H1 (cell line): ENCODE results near the gene ADGRL2. TPM values are rescaled to one million over a fixed set of nuclear protein-coding genes. Genes with fewer than 3 reads are reported as not detected.

Source experiments
- CTCF ChIA-PET: fragments of 300-600 bp; sonication (Branson Sonifier 250); formaldehyde crosslinking; loops from one replicate; lab custom pipeline; 2021; ENCODE audit not compliant: partially characterized antibody; lab: Charles Lee
- POLR2A ChIA-PET: fragments of 300-600 bp; sonication (Branson Sonifier 250); formaldehyde crosslinking; loops from one replicate; lab custom pipeline; 2021; ENCODE audit warnings: inconsistent platforms; ENCODE audit not compliant: partially characterized antibody; lab: Charles Lee
- DNase-seq, 2 experiments: peaks; one replicate each; pipeline versions ENCODE4 v3.0.0 to v3.0.0-alpha.2; 2010 to 2022; ENCODE audit warnings: low spot score in 2 of 2, low read depth in 1 of 2, mixed read lengths in 1 of 2
- FAIRE-seq: peaks from 2 replicates; lab custom pipeline; 2011; peaks lifted over from hg19 to GRCh38; lab: Jason Lieb, UNC
- H2AFZ ChIP-seq: 2 replicates; pipeline ENCODE4 v1.8.1; 2012; ENCODE audit warnings: low read length, inconsistent platforms
- H2AK5ac ChIP-seq: 2 replicates; pipeline ENCODE4 v1.6.1; 2013; ENCODE audit warnings: low read depth, low read length
- H2BK120ac ChIP-seq: replicated peaks from 2 replicates; pipeline ENCODE3; 2013; ENCODE audit warnings: low read depth, low read length, inconsistent platforms
- H2BK12ac ChIP-seq: 2 replicates; pipeline ENCODE4 v1.6.1; 2013; ENCODE audit warnings: low read depth, low read length
- H2BK15ac ChIP-seq: 2 replicates; pipeline ENCODE4 v1.6.1; 2013; ENCODE audit warnings: low read length
- H2BK20ac ChIP-seq: 2 replicates; pipeline ENCODE4 v1.6.1; 2013; ENCODE audit warnings: low read length
- H2BK5ac ChIP-seq: 2 replicates; pipeline ENCODE4 v1.6.1; 2013; ENCODE audit warnings: low read depth, low read length
- H3K14ac ChIP-seq: 2 replicates; pipeline ENCODE4 v1.6.1; 2013; ENCODE audit warnings: inconsistent platforms; ENCODE audit not compliant: insufficient read length
- H3K18ac ChIP-seq: 2 replicates; pipeline ENCODE4 v1.6.1; 2013; ENCODE audit warnings: low read length; ENCODE audit errors: extremely low read depth
- H3K23ac ChIP-seq: 2 replicates; pipeline ENCODE4 v1.6.1; 2013; ENCODE audit warnings: inconsistent platforms; ENCODE audit not compliant: insufficient read length
- H3K23me2 ChIP-seq: 2 replicates; pipeline ENCODE4 v1.6.1; 2013; ENCODE audit warnings: low read depth, low read length
- H3K27ac ChIP-seq: 2 replicates; pipeline ENCODE4 v1.6.1; 2011; ENCODE audit warnings: low read depth, low read length, inconsistent platforms
- H3K27me3 ChIP-seq, 4 experiments: replicated peaks in 1 of 4; 1 replicate in 1 of 4; 2 replicates in 3 of 4; pipeline versions ENCODE4 v1.6.1 to v1.8.1; 2011 to 2013; ENCODE audit warnings: low read length in 3 of 4, mild to moderate bottlenecking in 3 of 4, inconsistent platforms in 2 of 4, mixed read lengths in 2 of 4, moderate library complexity in 1 of 4; ENCODE audit not compliant: control insufficient read depth in 3 of 4, insufficient read depth in 3 of 4; ENCODE audit errors: extremely low read depth in 1 of 4
- H3K36me3 ChIP-seq, 4 experiments: 2 replicates each; pipeline versions ENCODE4 v1.6.1 to v1.8.1; 2011 to 2013; ENCODE audit warnings: mild to moderate bottlenecking in 4 of 4, low read length in 3 of 4, moderate library complexity in 2 of 4, control low read depth in 1 of 4, inconsistent platforms in 1 of 4; ENCODE audit not compliant: insufficient read depth in 4 of 4, control insufficient read depth in 2 of 4
- H3K4ac ChIP-seq: replicated peaks from 2 replicates; pipeline ENCODE3; 2013; ENCODE audit warnings: low read length, low read depth, mixed read lengths, inconsistent platforms; ENCODE audit not compliant: insufficient read length
- H3K4me1 ChIP-seq, 4 experiments: replicated peaks in 1 of 4; 1 replicate in 1 of 4; 2 replicates in 3 of 4; pipeline versions ENCODE4 v1.6.1 to v1.8.1; 2011 to 2013; ENCODE audit warnings: low read length in 3 of 4, inconsistent platforms in 2 of 4, mixed read lengths in 1 of 4; ENCODE audit not compliant: insufficient read depth in 4 of 4, control insufficient read depth in 3 of 4
- H3K4me2 ChIP-seq, 2 experiments: 2 replicates each; pipeline versions ENCODE4 v1.6.1 to v1.8.1; 2011 to 2013; ENCODE audit warnings: low read depth in 2 of 2, low read length in 2 of 2, control low read depth in 1 of 2, inconsistent platforms in 1 of 2, mild to moderate bottlenecking in 1 of 2; ENCODE audit not compliant: insufficient read depth in 1 of 2
- H3K4me3 ChIP-seq, 4 experiments: fragments of 200-600, 300-600 bp in 1 of 4; sonication (generic), shearing (Covaris generic), sonication (Bioruptor Twin) in 1 of 4; 2 replicates each; pipeline versions ENCODE4 v1.5.1 to v1.8.1; 2011 to 2016; ENCODE audit warnings: low read length in 4 of 4, low read depth in 3 of 4, control low read depth in 2 of 4, inconsistent platforms in 2 of 4, mild to moderate bottlenecking in 2 of 4, mixed read lengths in 1 of 4, moderate library complexity in 1 of 4; ENCODE audit not compliant: insufficient read depth in 2 of 4; ENCODE audit errors: extremely low read depth in 1 of 4
- H3K56ac ChIP-seq: replicated peaks from 2 replicates; pipeline ENCODE3; 2013; ENCODE audit warnings: low read depth, mild to moderate bottlenecking, mixed read lengths, low read length, inconsistent platforms; ENCODE audit not compliant: insufficient read length
- H3K79me1 ChIP-seq: 2 replicates; pipeline ENCODE4 v1.6.1; 2013; ENCODE audit warnings: low read depth, low read length, control low read depth
- H3K79me2 ChIP-seq, 2 experiments: 2 replicates each; pipeline versions ENCODE4 v1.6.1 to v1.8.1; 2012 to 2013; ENCODE audit warnings: low read length in 2 of 2, mild to moderate bottlenecking in 2 of 2, inconsistent platforms in 1 of 2; ENCODE audit not compliant: insufficient read depth in 2 of 2, control insufficient read depth in 1 of 2
- H3K9ac ChIP-seq, 4 experiments: replicated peaks in 1 of 4; 1 replicate in 1 of 4; 2 replicates in 3 of 4; pipeline versions ENCODE4 v1.6.1 to v1.8.1; 2011 to 2013; ENCODE audit warnings: low read depth in 3 of 4, low read length in 3 of 4, control low read depth in 2 of 4, mild to moderate bottlenecking in 2 of 4, moderate library complexity in 2 of 4, inconsistent platforms in 1 of 4; ENCODE audit errors: extremely low read depth in 1 of 4
- H3K9me3 ChIP-seq, 2 experiments: 2 replicates each; pipeline versions ENCODE4 v1.6.1 to v1.8.1; 2012 to 2013; ENCODE audit warnings: mild to moderate bottlenecking in 2 of 2, moderate library complexity in 2 of 2, control low read depth in 1 of 2, inconsistent platforms in 1 of 2, low read depth in 1 of 2, low read length in 1 of 2, mixed read lengths in 1 of 2; ENCODE audit not compliant: insufficient read depth in 2 of 2
- H4K20me1 ChIP-seq, 2 experiments: replicated peaks in 1 of 2; 2 replicates each; pipeline versions ENCODE3 to v1.8.1; 2011 to 2013; ENCODE audit warnings: inconsistent platforms in 2 of 2, low read length in 2 of 2, mild to moderate bottlenecking in 1 of 2; ENCODE audit not compliant: insufficient read depth in 2 of 2, control insufficient read depth in 1 of 2
- H4K5ac ChIP-seq: 2 replicates; pipeline ENCODE4 v1.6.1; 2013; ENCODE audit warnings: low read length, low read depth, mixed read lengths, inconsistent platforms; ENCODE audit not compliant: insufficient read length
- H4K8ac ChIP-seq: 2 replicates; pipeline ENCODE4 v1.8.0; 2013; ENCODE audit warnings: mild to moderate bottlenecking, moderate library complexity, low read length, inconsistent platforms; ENCODE audit not compliant: insufficient read depth; ENCODE audit errors: extremely low read depth
- H4K91ac ChIP-seq: replicated peaks from 2 replicates; pipeline ENCODE3; 2013; ENCODE audit warnings: low read length, mixed read lengths, inconsistent platforms; ENCODE audit not compliant: insufficient read length
- CTCF ChIP-seq, 3 experiments: IDR thresholded peaks; 1 replicate in 2 of 3; 2 replicates in 1 of 3; pipeline versions ENCODE4 v1.5.1 to v1.6.1; 2011; ENCODE audit warnings: low read length in 3 of 3, mild to moderate bottlenecking in 3 of 3, inconsistent platforms in 2 of 3, low read depth in 1 of 3, moderate library complexity in 1 of 3; ENCODE audit not compliant: insufficient read depth in 1 of 3; ENCODE audit errors: control extremely low read depth in 1 of 3
- TAF7 ChIP-seq: optimal IDR thresholded peaks from 2 replicates; pipeline ENCODE3; 2011; ENCODE audit warnings: low read depth, mild to moderate bottlenecking, inconsistent platforms, low read length, moderate library complexity, borderline replicate concordance
- WGBS, 2 experiments: shearing (Covaris generic) in 1 of 2; methylation state at CpG; one replicate each; pipeline versions ENCODE4 v1.1.6 to v1.1.7; 2013 to 2015; ENCODE audit warnings: low lambda C conversion rate in 2 of 2, mixed read lengths in 2 of 2, inconsistent platforms in 1 of 2, low coverage in 1 of 2, missing lambda C conversion rate in 1 of 2; ENCODE audit not compliant: insufficient replicate concordance in 2 of 2, insufficient coverage in 1 of 2, insufficient read length in 1 of 2; ENCODE audit errors: extremely low coverage in 1 of 2, missing lambda C conversion rate in 1 of 2; 5-methylcytosine and 5-hydroxymethylcytosine counted together
- polyA plus RNA-seq, 7 experiments: library from polyadenylated mRNA; depleted of rRNA in 3 of 7; stranded (reverse) in 5 of 7; unstranded in 2 of 7; fragments of >200 nt in 5 of 7; fragments of 200-250 nt in 2 of 7; gene quantifications; 1 replicate in 5 of 7; 2 replicates in 1 of 7; 4 replicates in 1 of 7; pipeline versions ENCODE4 v1.2.1 to v1.2.3, GENCODE V29; 2011 to 2013; ENCODE audit warnings: missing spikeins in 2 of 7, mixed read lengths in 2 of 7
- total RNA-seq: library from RNA; stranded (reverse); fragmentation: NEBNext Ultra II Directional; extraction: Animal tissue kit (Norgen Biotek cat#: 25700); gene quantifications from 2 replicates; pipeline ENCODE4 v1.2.1, GENCODE V29; 2021

ADGRL2 gene
- total and polyA plus RNA-seq, 2 of the 8 experiments (the other 6 are each of a cell fraction or from before 2014, with no cell fraction given): 113 to 124 TPM

- Histone ChIP-seq H3K4ac (peak overlapping the region; percentile 53), H2BK15ac (no peak overlapping the region), H2AFZ (no peak overlapping the region), H3K14ac (no peak overlapping the region), H3K4me1 (peaks cover 0 to 11% (median under 1%) of the 10 kb centered on the region in 4 experiments; a peak in 4 of 7 replicates), H3K56ac (peak overlapping the region; percentile 59), H2BK12ac (no peak overlapping the region), H3K4me3 (peak overlapping the region; percentile 65 to 99 (median 92)), H4K5ac (no peak overlapping the region), H3K9me3 (no peaks in the 10 kb centered on the region), H2BK120ac (no peak overlapping the region), H2BK20ac (no peak overlapping the region), H3K9ac (peak overlapping the region; percentile 75 to 94 (median 80)), H4K20me1 (peaks cover 6 to 7% of the 10 kb centered on the region in 2 experiments), H3K27me3 (no peaks in the 10 kb centered on the region), H2AK5ac (no peak overlapping the region), H3K4me2 (peak overlapping the region; percentile 72 to 89), H3K23ac (no peak overlapping the region), H2BK5ac (no peak overlapping the region), H4K91ac (peak overlapping the region; percentile 73), H4K8ac (peak overlapping the region; percentile 92; the same call in 1 of the 2 replicates), H3K79me1 (no peaks in the 10 kb centered on the region), H3K36me3 (no peaks in the 10 kb centered on the region), H3K27ac (no peak overlapping the region; the same call in 1 of the 2 replicates), H3K18ac (peak overlapping the region; percentile 73; the same call in 1 of the 2 replicates), H3K79me2 (peaks cover 5 to 64% of the 10 kb centered on the region in 2 experiments), H3K23me2 (peaks cover 18% of the 10 kb centered on the region)
- ChIA-PET POLR2A (interaction anchor here (0.5 to 2.3 kb wide), 10 partner anchors 14 to 564 kb away, joined by 3 to 9 read pairs (median 4); no protein-coding TSS in a partner anchor), CTCF (interaction anchor here (1.5 to 4.3 kb wide), 2 partner anchors 82 to 252 kb away, joined by 3 to 18 read pairs; no protein-coding TSS in a partner anchor)
- DNase-seq (no peak), FAIRE-seq (no peak)
- WGBS, 2 experiments: 1% methylated on average over 17 of the region's 17 CpGs; no CpG with 5 or more reads in 1 of the 2 experiments
- peak; percentile 8 for TF ChIP-seq TAF7
- no peak for TF ChIP-seq CTCF (IDR thresholded peaks at IDR 0.05; ENCODE audit: control extremely low read depth in 1 of 3, insufficient read depth in 1 of 3, low read depth in 1 of 3, low read length in 3 of 3)
These were observed 1.6 kb downstream of the ADGRL2 start for GRCh38 chr1:81802457-81802706.
